GM08714 (cell line): ENCODE measurements around the gene ATP2A3.
"Not testable (repeated sequence)": the region's sequence is repeated elsewhere in the genome, so short reads cannot be mapped to it uniquely, and the experiment has no call there.

Source experiments
- H3K4me3 ChIP-seq: fragments of 200-500 bp; sonication (Bioruptor generic); 2 replicates; pipeline ENCODE4 v1.5.1; 2014; ENCODE audit warnings: mild to moderate bottlenecking, low read length, inconsistent platforms
- ZNF274 ChIP-seq: IDR thresholded peaks from 2 replicates; pipeline ENCODE4 v1.6.1; 2012; ENCODE audit warnings: mild to moderate bottlenecking, low read depth, low read length

Gene ATP2A3

GRCh38 chr17:3959295-3959899 is 4.8 kb downstream of the ATP2A3 start:
- no peak overlapping the region for H3K4me3 ChIP-seq
- TF ChIP-seq ZNF274: no peak

GRCh38 chr17:3957735-3958599 is 6.3 kb downstream of the ATP2A3 start:
- TF ChIP-seq ZNF274: no peak
- H3K4me3 ChIP-seq: no peak overlapping the region

GRCh38 chr17:3956983-3957382 is 7.3 kb downstream of the ATP2A3 start:
- TF ChIP-seq ZNF274: no peak

GRCh38 chr17:3956327-3956957 is 7.8 kb downstream of the ATP2A3 start:
- H3K4me3 ChIP-seq: no peak overlapping the region
- TF ChIP-seq ZNF274: no peak

More at GRCh38 chr17:3956983-3957382, 7.3 kb downstream of the ATP2A3 start:
- no peak overlapping the region for H3K4me3 ChIP-seq

GRCh38 chr17:3955673-3955988 is 8.6 kb downstream of the ATP2A3 start:
- no peak for TF ChIP-seq ZNF274
- no peak overlapping the region for H3K4me3 ChIP-seq

- TF ChIP-seq ZNF274: no peak
Measured at GRCh38 chr17:3954976-3955672, 9.1 kb downstream of the ATP2A3 start.

GRCh38 chr17:3954086-3954485 is 10.2 kb downstream of the ATP2A3 start:
- no peak overlapping the region for H3K4me3 ChIP-seq
- TF ChIP-seq ZNF274: no peak

More at GRCh38 chr17:3954976-3955672, 9.1 kb downstream of the ATP2A3 start:
- no peak overlapping the region for H3K4me3 ChIP-seq

- TF ChIP-seq ZNF274: no peak
- no peak overlapping the region for H3K4me3 ChIP-seq
Measured at GRCh38 chr17:3953542-3953941, 10.7 kb downstream of the ATP2A3 start.

GRCh38 chr17:3952186-3952585 is 12.1 kb downstream of the ATP2A3 start:
- no peak overlapping the region for H3K4me3 ChIP-seq
- TF ChIP-seq ZNF274: no peak

GRCh38 chr17:3951420-3951819 is 12.8 kb downstream of the ATP2A3 start:
- no peak overlapping the region for H3K4me3 ChIP-seq
- TF ChIP-seq ZNF274: no peak

GRCh38 chr17:3951003-3951402 is 13.2 kb downstream of the ATP2A3 start:
- H3K4me3 ChIP-seq: no peak overlapping the region
- no peak for TF ChIP-seq ZNF274

- no peak for TF ChIP-seq ZNF274
- H3K4me3 ChIP-seq: no peak overlapping the region
Measured at GRCh38 chr17:3950584-3950983, 13.7 kb downstream of the ATP2A3 start.

GRCh38 chr17:3949418-3949817 is 14.8 kb downstream of the ATP2A3 start:
- no peak for TF ChIP-seq ZNF274

GRCh38 chr17:3948551-3948950 is 15.7 kb downstream of the ATP2A3 start:
- H3K4me3 ChIP-seq: not testable (repeated sequence)

More at GRCh38 chr17:3949418-3949817, 14.8 kb downstream of the ATP2A3 start:
- no peak overlapping the region for H3K4me3 ChIP-seq
